ENCODE results near the gene SCN7A.
"Not testable (repeated sequence)": the region's sequence is repeated elsewhere in the genome, so short reads cannot be mapped to it uniquely, and the experiment has no call there.

The SCN7A gene

GRCh38 chr2:166360426-166360825 lies 133.6 kb downstream of the SCN7A start:
- DNase-seq (ENCODE audit: low read depth) = no peak

- not testable (repeated sequence) for DNase-seq (ENCODE audit: low read depth)
These were observed 136.1 kb downstream of the SCN7A start for GRCh38 chr2:166357950-166358321.

- DNase-seq (ENCODE audit: low read depth) = no peak
These were observed 136.7 kb downstream of the SCN7A start for GRCh38 chr2:166357068-166357949.
